ENCODE measurements around the gene LUZP2. TPM values are rescaled to one million over a fixed set of nuclear protein-coding genes. Genes with fewer than 3 reads are reported as not detected.

LUZP2 gene
- total and polyA plus RNA-seq, 4 donors, result 0.05 TPM; not detected in 3

GRCh38 chr11:24572376-24572775 lies 75.5 kb downstream of the LUZP2 start:
- no peak overlapping the region for H3K4me3 ChIP-seq (ENCODE audit: low read depth in 1 of 3, low read length in 3 of 3)
- WGBS, result 78% methylated on average over 1 of the region's 1 CpG
- H3K4me1 ChIP-seq (ENCODE audit: control insufficient read depth in 4 of 4, insufficient read depth in 4 of 4, low read length in 3 of 4), result no peaks in the 10 kb centered on the region
- H3K36me3 ChIP-seq (ENCODE audit: control insufficient read depth in 4 of 4, insufficient read depth in 3 of 4, low read depth in 1 of 4, low read length in 3 of 4), result no peaks in the 10 kb centered on the region
- H3K9ac ChIP-seq (ENCODE audit: low read depth in 1 of 2, low read length in 2 of 2), result no peak overlapping the region
- H3K27ac ChIP-seq (ENCODE audit: low read depth in 1 of 2, low read length in 2 of 2), result no peak overlapping the region
- H3K27me3 ChIP-seq (ENCODE audit: control insufficient read depth in 4 of 4, insufficient read depth in 4 of 4, low read length in 3 of 4), result no peaks in the 10 kb centered on the region
- H3K9me3 ChIP-seq (ENCODE audit: control insufficient read depth in 4 of 4, low read length in 3 of 4), result no peaks in the 10 kb centered on the region
- TF ChIP-seq REST (IDR thresholded peaks at IDR 0.05), result no peak
- no peak for TF ChIP-seq TAF1 (conservative IDR thresholded peaks at IDR 0.05)
- no peak for TF ChIP-seq HNF4A (conservative IDR thresholded peaks at IDR 0.05)
- no peak for TF ChIP-seq FOXA2 (IDR thresholded peaks at IDR 0.05)
- no peak for TF ChIP-seq NR2F2 (IDR thresholded peaks at IDR 0.05)
- no peak for TF ChIP-seq RXRA (IDR thresholded peaks at IDR 0.05)
- no peak for TF ChIP-seq MAX (IDR thresholded peaks at IDR 0.05)
- TF ChIP-seq ATF3 (IDR thresholded peaks at IDR 0.05), result no peak
- no peak for TF ChIP-seq FOXA1 (IDR thresholded peaks at IDR 0.05)
- no peak for DNase-seq (ENCODE audit: low spot score)

GRCh38 chr11:24574461-24574860 lies 77.6 kb downstream of the LUZP2 start:
- no peak for TF ChIP-seq FOXA2 (IDR thresholded peaks at IDR 0.05)
- no peak for TF ChIP-seq CTCF (IDR thresholded peaks at IDR 0.05; ENCODE audit: low read depth, low read length, missing input control)
- no peak for TF ChIP-seq SP1 (IDR thresholded peaks at IDR 0.05)
- TF ChIP-seq ATF3 (IDR thresholded peaks at IDR 0.05), result no peak
- TF ChIP-seq EGR1 (IDR thresholded peaks at IDR 0.05; ENCODE audit: low read depth in 2 of 2), result no peak
- TF ChIP-seq GABPA (IDR thresholded peaks at IDR 0.05 in 1 of 2, conservative IDR thresholded peaks at IDR 0.05 in 1 of 2), result no peak
- no peak for TF ChIP-seq ZBTB33 (IDR thresholded peaks at IDR 0.05)
- no peak for TF ChIP-seq HNF4A (conservative IDR thresholded peaks at IDR 0.05)
- no peak for TF ChIP-seq RAD21 (IDR thresholded peaks at IDR 0.05)
- no peak for TF ChIP-seq NR2F2 (IDR thresholded peaks at IDR 0.05)
- no peaks in the 10 kb centered on the region for H3K36me3 ChIP-seq (ENCODE audit: control insufficient read depth in 4 of 4, insufficient read depth in 3 of 4, low read depth in 1 of 4, low read length in 3 of 4)
- 75% methylated on average over 1 of the region's 1 CpG for WGBS
- no peaks in the 10 kb centered on the region for H3K9me3 ChIP-seq (ENCODE audit: control insufficient read depth in 4 of 4, low read length in 3 of 4)
- DNase-seq (ENCODE audit: low spot score), result no peak
- no peak overlapping the region for H3K9ac ChIP-seq (ENCODE audit: low read depth in 1 of 2, low read length in 2 of 2)
- no peak overlapping the region for H3K4me3 ChIP-seq (ENCODE audit: low read depth in 1 of 3, low read length in 3 of 3)
- no peaks in the 10 kb centered on the region for H3K27me3 ChIP-seq (ENCODE audit: control insufficient read depth in 4 of 4, insufficient read depth in 4 of 4, low read length in 3 of 4)
- no peaks in the 10 kb centered on the region for H3K4me1 ChIP-seq (ENCODE audit: control insufficient read depth in 4 of 4, insufficient read depth in 4 of 4, low read length in 3 of 4)
- H3K27ac ChIP-seq (ENCODE audit: low read depth in 1 of 2, low read length in 2 of 2), result no peak overlapping the region

All from liver (tissue), 9 donors.